Endodermal cell (in vitro differentiated cells): ENCODE measurements around the gene NEGR1. TPM values are rescaled to one million over a fixed set of nuclear protein-coding genes. Genes with fewer than 3 reads are reported as not detected.

Source experiments
- DNase-seq: peaks from one replicate; pipeline ENCODE4 v3.0.0-alpha.2; 2017
- H3K27ac ChIP-seq: 2 replicates; pipeline ENCODE4 v1.5.1; 2013; ENCODE audit warnings: mild to moderate bottlenecking, low read depth, low read length, moderate library complexity
- H3K27me3 ChIP-seq: 2 replicates; pipeline ENCODE4 v1.6.1; 2013; ENCODE audit warnings: mild to moderate bottlenecking, low read length, moderate library complexity; ENCODE audit not compliant: insufficient read depth, control insufficient read depth, poor library complexity, severe bottlenecking
- H3K36me3 ChIP-seq: 2 replicates; pipeline ENCODE4 v1.7.0; 2013; ENCODE audit warnings: mild to moderate bottlenecking, low read length, moderate library complexity; ENCODE audit not compliant: control insufficient read depth, insufficient read depth
- H3K4me1 ChIP-seq: one replicate; pipeline ENCODE4 v1.7.0; 2013; ENCODE audit warnings: low read length; ENCODE audit not compliant: control insufficient read depth, insufficient read depth
- H3K4me3 ChIP-seq: 2 replicates; pipeline ENCODE4 v1.5.1; 2013; ENCODE audit warnings: mild to moderate bottlenecking, low read length, moderate library complexity
- H3K9ac ChIP-seq: 2 replicates; pipeline ENCODE4 v1.6.1; 2013; ENCODE audit warnings: mild to moderate bottlenecking, low read length, moderate library complexity; ENCODE audit not compliant: poor library complexity, severe bottlenecking; ENCODE audit errors: extremely low read depth
- H3K9me3 ChIP-seq: 2 replicates; pipeline ENCODE4 v1.6.1; 2013; ENCODE audit warnings: mild to moderate bottlenecking, low read length, moderate library complexity; ENCODE audit not compliant: control insufficient read depth
- H3K27ac Mint-ChIP-seq: 2 replicates; pipeline ENCODE4 v1.8.0; 2020; ENCODE audit warnings: mixed read lengths
- H3K27me3 Mint-ChIP-seq: 2 replicates; pipeline ENCODE4 v1.8.0; 2021; ENCODE audit warnings: mild to moderate bottlenecking, mixed read lengths; ENCODE audit not compliant: insufficient read depth
- H3K36me3 Mint-ChIP-seq: 2 replicates; pipeline ENCODE4 v1.8.0; 2020; ENCODE audit warnings: low read depth, mixed read lengths
- H3K4me1 Mint-ChIP-seq: 2 replicates; pipeline ENCODE4 v1.8.0; 2020; ENCODE audit warnings: mixed read lengths
- H3K4me3 Mint-ChIP-seq: 2 replicates; pipeline ENCODE4 v1.8.0; 2020; ENCODE audit warnings: mild to moderate bottlenecking, moderate library complexity, mixed read lengths
- H3K9me3 Mint-ChIP-seq: 2 replicates; pipeline ENCODE4 v1.8.0; 2020; ENCODE audit warnings: mild to moderate bottlenecking, mixed read lengths
- CTCF ChIP-seq: fragments of 200-600 bp; sonication (generic); conservative IDR thresholded peaks from 2 replicates; pipeline ENCODE4 v1.5.0; 2021; ENCODE audit warnings: antibody characterized with exemption, mild to moderate bottlenecking
- WGBS, 2 experiments: methylation state at CpG; one replicate each; pipeline versions ENCODE4 v1.1.5 to v1.1.7; 2013; ENCODE audit warnings: missing lambda C conversion rate in 2 of 2, mixed read lengths in 1 of 2; ENCODE audit not compliant: insufficient coverage in 1 of 2, insufficient read length in 1 of 2; 5-methylcytosine and 5-hydroxymethylcytosine counted together
- total RNA-seq, 2 donors: library from RNA; stranded (reverse); fragmentation: NEBNext Ultra II Directional in 1 of 2; extraction: Animal tissue kit (Norgen Biotek cat#: 25700) in 1 of 2; gene quantifications; 2 replicates in 1 of 2; 3 replicates in 1 of 2; pipeline ENCODE4 v1.2.1, GENCODE V29; 2021

NEGR1 gene
- total RNA-seq, 2 donors from 2014 or later = 1.5 to 2.1 TPM

DNA sequence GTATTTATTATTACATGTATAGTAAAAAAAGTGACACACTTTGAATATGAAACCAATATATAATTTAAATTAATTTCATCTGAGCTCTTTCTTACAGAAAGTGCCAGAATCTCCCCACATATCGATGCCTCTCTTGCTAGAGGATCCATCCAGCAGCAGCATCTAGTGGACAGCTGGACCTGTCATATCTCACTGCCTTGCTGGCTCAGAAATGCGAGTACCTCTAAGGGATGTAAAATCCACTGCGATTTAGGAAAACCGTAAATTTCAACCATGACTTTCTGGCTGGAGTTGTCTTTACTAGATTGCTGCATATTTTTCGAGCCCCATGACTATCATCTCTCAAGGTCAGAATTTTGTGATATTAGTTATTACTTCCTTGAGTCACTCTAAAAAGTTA lies 333.8 kb downstream of the NEGR1 start:
- H3K9me3 ChIP-seq = no peaks in the 10 kb centered on the region
- WGBS, 2 experiments = 91 to 100% methylated on average over 4 to 5 of the region's 5 CpGs
- no peaks in the 10 kb centered on the region for H3K9me3 Mint-ChIP-seq
- no peaks in the 10 kb centered on the region for H3K27me3 ChIP-seq
- H3K36me3 ChIP-seq = no peaks in the 10 kb centered on the region
- no peak for DNase-seq
- H3K4me3 Mint-ChIP-seq = no peak overlapping the region
- no peaks in the 10 kb centered on the region for H3K36me3 Mint-ChIP-seq
- no peaks in the 10 kb centered on the region for H3K4me1 ChIP-seq
- peaks cover 4% of the 10 kb centered on the region for H3K4me1 Mint-ChIP-seq
- no peak overlapping the region for H3K9ac ChIP-seq
- H3K27ac Mint-ChIP-seq = no peak overlapping the region
- H3K4me3 ChIP-seq = no peak overlapping the region
- no peaks in the 10 kb centered on the region for H3K27me3 Mint-ChIP-seq
- TF ChIP-seq CTCF = no peak
- no peak overlapping the region for H3K27ac ChIP-seq

DNA sequence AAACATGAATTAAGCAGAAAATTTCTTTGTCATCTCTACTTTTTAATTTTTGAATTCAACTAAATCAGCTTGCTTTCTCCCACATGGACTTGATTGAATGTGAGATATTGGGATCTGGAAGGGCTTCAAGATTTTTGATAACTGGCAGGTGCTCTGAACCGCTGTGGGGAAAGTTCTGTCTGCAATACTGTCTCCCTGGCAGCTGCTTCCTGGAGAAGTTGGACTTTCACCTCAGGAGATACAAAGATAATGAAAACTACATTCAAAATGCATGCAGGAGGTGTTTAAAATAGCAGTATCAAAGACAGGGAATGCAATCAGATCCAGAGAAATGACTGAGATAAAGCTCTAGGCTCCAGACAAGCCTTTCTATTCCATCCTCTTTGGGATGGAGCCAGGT lies 338.3 kb downstream of the NEGR1 start:
- DNase-seq = no peak
- Mint-ChIP-seq H3K9me3 (no peaks in the 10 kb centered on the region), H3K36me3 (no peaks in the 10 kb centered on the region), H3K4me3 (no peak overlapping the region), H3K27me3 (no peaks in the 10 kb centered on the region), H3K27ac (no peak overlapping the region), H3K4me1 (peaks cover 4% of the 10 kb centered on the region)
- Histone ChIP-seq H3K36me3 (no peaks in the 10 kb centered on the region), H3K27ac (no peak overlapping the region), H3K4me1 (no peaks in the 10 kb centered on the region), H3K4me3 (no peak overlapping the region), H3K9me3 (no peaks in the 10 kb centered on the region), H3K9ac (no peak overlapping the region), H3K27me3 (no peaks in the 10 kb centered on the region)
- no peak for TF ChIP-seq CTCF
- WGBS, 2 experiments = 94% methylated on average over 1 of the region's 1 CpG; no CpG with 5 or more reads in 1 of the 2 experiments

DNA sequence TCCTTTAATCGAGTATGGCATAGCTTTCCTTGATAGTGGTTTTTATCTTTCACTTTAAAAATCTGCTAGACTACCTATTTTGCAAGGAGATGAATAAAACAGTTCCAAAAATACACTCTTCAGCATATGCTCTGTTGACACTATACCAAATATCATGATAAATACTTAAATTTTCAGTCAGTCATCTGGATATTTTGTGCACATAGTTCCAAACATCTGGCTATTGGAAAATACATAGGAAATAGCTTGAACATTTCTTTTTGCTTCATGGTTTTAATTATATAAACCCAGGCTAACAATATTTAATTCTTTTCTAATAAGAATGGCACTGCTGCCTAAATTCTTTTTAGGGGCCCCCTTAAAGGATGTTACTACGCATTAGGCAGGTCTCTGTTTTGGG lies 342.1 kb downstream of the NEGR1 start:
- Histone ChIP-seq H3K4me1 (no peaks in the 10 kb centered on the region), H3K27me3 (no peaks in the 10 kb centered on the region), H3K36me3 (no peaks in the 10 kb centered on the region), H3K27ac (no peak overlapping the region), H3K4me3 (no peak overlapping the region), H3K9me3 (no peaks in the 10 kb centered on the region), H3K9ac (no peak overlapping the region)
- Mint-ChIP-seq H3K9me3 (no peaks in the 10 kb centered on the region), H3K27ac (no peak overlapping the region), H3K4me1 (peaks cover 4% of the 10 kb centered on the region), H3K4me3 (no peak overlapping the region), H3K27me3 (no peaks in the 10 kb centered on the region), H3K36me3 (no peaks in the 10 kb centered on the region)
- DNase-seq = no peak
- no peak for TF ChIP-seq CTCF
- WGBS, 2 experiments = 93% methylated on average over 2 of the region's 2 CpGs; no CpG with 5 or more reads in 1 of the 2 experiments
